GM12878 (cell line): ENCODE data around the gene THOC7. TPM values are rescaled to one million over a fixed set of nuclear protein-coding genes. Genes with fewer than 3 reads are reported as not detected.

ENCODE experiments used
- ATAC-seq: fragments of 200-7000 bp; cut with Tn5 transposase; 3 replicates; pipeline ENCODE4 v1.9.1; 2020; ENCODE audit warnings: mild to moderate bottlenecking, moderate library complexity
- BruUV-seq: library from RNA; stranded (reverse); fragments of 400-500 nt; replicated peaks from 2 replicates; lab custom pipeline; 2021; lab: Mats Ljungman, UMichigan
- CTCF ChIA-PET: fragments of 300-600 bp; sonication (Branson Sonifier 250); formaldehyde crosslinking; extraction: SDS; loops from one replicate; lab custom pipeline; 2021; ENCODE audit warnings: inconsistent platforms; lab: Yijun Ruan, JAX
- POLR2A ChIA-PET: fragments of 350-600 bp; formaldehyde crosslinking; extraction: SDS; loops from one replicate; lab custom pipeline; 2021; ENCODE audit warnings: inconsistent platforms; lab: Charles Lee
- RAD21 ChIA-PET: fragments of 300-600 bp; sonication (Branson Sonifier 250); formaldehyde crosslinking; loops from one replicate; lab custom pipeline; 2023; ENCODE audit warnings: antibody characterized with exemption; ENCODE audit not compliant: unreplicated experiment; lab: Charles Lee
- SMC1A ChIA-PET: fragments of 300-600 bp; sonication (Branson Sonifier 250); formaldehyde crosslinking; loops from one replicate; lab custom pipeline; 2023; ENCODE audit not compliant: unreplicated experiment, uncharacterized antibody; lab: Charles Lee
- DNase-seq: peaks from one replicate; pipeline ENCODE4 v3.0.0-alpha.2; 2011; ENCODE audit warnings: low read depth, low spot score
- FAIRE-seq: peaks from 3 replicates; lab custom pipeline; 2011; peaks lifted over from hg19 to GRCh38; lab: Jason Lieb, UNC
- H2AFZ ChIP-seq: 2 replicates; pipeline ENCODE4 v1.6.0; 2011; ENCODE audit warnings: low read depth, low read length, control low read depth; ENCODE audit not compliant: control insufficient read depth
- H3K27ac ChIP-seq: 2 replicates; pipeline ENCODE4 v1.5.1; 2011; ENCODE audit warnings: control low read depth; ENCODE audit not compliant: control insufficient read depth, insufficient read depth
- H3K27me3 ChIP-seq, 2 experiments: replicated peaks in 1 of 2; 2 replicates each; pipeline versions ENCODE4 v1.6.0 to v1.6.1; 2011; ENCODE audit warnings: low read length in 1 of 2; ENCODE audit not compliant: control insufficient read depth in 2 of 2, insufficient read depth in 2 of 2
- H3K36me3 ChIP-seq, 2 experiments: 2 replicates each; pipeline ENCODE4 v1.5.1; 2011; ENCODE audit warnings: low read length in 1 of 2; ENCODE audit not compliant: control insufficient read depth in 2 of 2, insufficient read depth in 2 of 2
- H3K4me1 ChIP-seq: 2 replicates; pipeline ENCODE4 v1.6.1; 2011; ENCODE audit warnings: mild to moderate bottlenecking, low read length, moderate library complexity, mixed read lengths; ENCODE audit not compliant: control insufficient read depth, insufficient read depth
- H3K4me2 ChIP-seq: 2 replicates; pipeline ENCODE4 v1.6.0; 2011; ENCODE audit warnings: control low read depth; ENCODE audit not compliant: control insufficient read depth, insufficient read depth
- H3K4me3 ChIP-seq: fragments of 200-600 bp; sonication (generic); 2 replicates; pipeline ENCODE4 v1.5.1; 2016
- H3K79me2 ChIP-seq: 2 replicates; pipeline ENCODE4 v1.6.0; 2011; ENCODE audit warnings: low read length; ENCODE audit not compliant: control insufficient read depth, insufficient read depth
- H3K9ac ChIP-seq: 2 replicates; pipeline ENCODE4 v1.8.0; 2011; ENCODE audit warnings: low read length, control low read depth, mixed read lengths; ENCODE audit not compliant: control insufficient read depth, insufficient read depth
- H3K9me3 ChIP-seq: replicated peaks from 3 replicates; pipeline ENCODE4 v1.5.1; 2011; ENCODE audit warnings: mild to moderate bottlenecking, low read length; ENCODE audit not compliant: control insufficient read depth, insufficient read depth
- H4K20me1 ChIP-seq: 2 replicates; pipeline ENCODE4 v1.6.0; 2011; ENCODE audit not compliant: control insufficient read depth, insufficient read depth
- CBX3 ChIP-seq: fragments of 200-600 bp; sonication (generic); IDR thresholded peaks from 2 replicates; pipeline ENCODE4 v1.6.1; 2016; ENCODE audit warnings: low read depth, borderline replicate concordance
- E2F8 ChIP-seq: fragments of 450-650 bp; IDR thresholded peaks from 2 replicates; pipeline ENCODE4 v1.6.1; 2018; ENCODE audit warnings: mild to moderate bottlenecking, low read depth, moderate library complexity; ENCODE audit not compliant: partially characterized antibody
- KAT2A ChIP-seq: conservative IDR thresholded peaks from 2 replicates; pipeline ENCODE4 v1.6.1; 2011; ENCODE audit warnings: low read depth, low read length; ENCODE audit not compliant: control insufficient read depth
- MLLT1 ChIP-seq: fragments of 450-650 bp; IDR thresholded peaks from 2 replicates; pipeline ENCODE4 v1.6.1; 2016; ENCODE audit warnings: mild to moderate bottlenecking
- MYC ChIP-seq: IDR thresholded peaks from 2 replicates; pipeline ENCODE4 v1.6.1; 2011; ENCODE audit warnings: mild to moderate bottlenecking, low read length, moderate library complexity, inconsistent platforms; ENCODE audit not compliant: insufficient read depth, insufficient replicate concordance, insufficient read length, severe bottlenecking
- NFXL1 ChIP-seq: fragments of 450-650 bp; IDR thresholded peaks from 2 replicates; pipeline ENCODE4 v1.6.1; 2017; ENCODE audit warnings: antibody characterized with exemption, mild to moderate bottlenecking, borderline replicate concordance
- NFYA ChIP-seq: IDR thresholded peaks from 2 replicates; pipeline ENCODE4 v1.6.1; 2011; ENCODE audit warnings: low read depth, mild to moderate bottlenecking, low read length, improper control_type of control experiment, borderline replicate concordance
- NR2C1 ChIP-seq: fragments of 450-650 bp; IDR thresholded peaks from 2 replicates; pipeline ENCODE4 v1.6.1; 2017; ENCODE audit warnings: antibody characterized with exemption, mild to moderate bottlenecking, moderate library complexity
- SMAD1 ChIP-seq: fragments of 450-650 bp; IDR thresholded peaks from 2 replicates; pipeline ENCODE4 v1.6.1; 2018; ENCODE audit warnings: mild to moderate bottlenecking, low read depth; ENCODE audit not compliant: partially characterized antibody
- SPI1 ChIP-seq: IDR thresholded peaks from 2 replicates; pipeline ENCODE4 v1.6.1; 2011; ENCODE audit warnings: low read depth, mild to moderate bottlenecking, low read length, moderate library complexity, borderline replicate concordance; ENCODE audit not compliant: insufficient read depth
- SREBF2 ChIP-seq: IDR thresholded peaks from 2 replicates; pipeline ENCODE4 v1.6.1; 2012; ENCODE audit warnings: mild to moderate bottlenecking, low read length
- STAT1 ChIP-seq: fragments of 450-650 bp; conservative IDR thresholded peaks from 2 replicates; pipeline ENCODE4 v1.6.1; 2014; ENCODE audit warnings: antibody characterized with exemption, mild to moderate bottlenecking
- ZNF274 ChIP-seq: IDR thresholded peaks from one replicate; pipeline ENCODE4 v1.8.0; 2011; ENCODE audit not compliant: insufficient read length, insufficient read depth
- WGBS: methylation state at CpG from one replicate; pipeline ENCODE4 v1.1.6; 2016; ENCODE audit warnings: low lambda C conversion rate; ENCODE audit not compliant: insufficient replicate concordance, insufficient coverage; ENCODE audit errors: missing lambda C conversion rate; 5-methylcytosine and 5-hydroxymethylcytosine counted together
- in situ Hi-C: fragments of 300-500 bp; cut with MboI; formaldehyde crosslinking; loops from 9 replicates; pipeline ENCODE4 v1.14.3; 2018; ENCODE audit warnings: mixed read lengths
- intact Hi-C: fragments of 100-400 bp; cut with micrococcal nuclease; formaldehyde crosslinking; loops from one replicate; pipeline ENCODE4 v1.14.2; 2022; ENCODE audit not compliant: unreplicated experiment
- polyA plus RNA-seq, 11 experiments: library from polyadenylated mRNA; depleted of rRNA in 4 of 11; unstranded in 6 of 11; stranded (reverse) in 5 of 11; fragments of >200 nt; fragmentation: Nextera tagmentation in 4 of 11; fragmentation: Illumina TruSeq in 1 of 11; extraction: Ambion mirVana in 4 of 11; extraction: Trizol in 1 of 11; gene quantifications; 1 replicate in 1 of 11; 2 replicates in 10 of 11; pipeline versions ENCODE4 v1.2.1 to v1.2.3, GENCODE V29; 2011 to 2016; ENCODE audit warnings: inconsistent platforms in 2 of 11, missing spikeins in 2 of 11, low read depth in 1 of 11
- total RNA-seq, 4 experiments: library from RNA; depleted of rRNA in 3 of 4; stranded (reverse); fragments of >200 nt in 3 of 4; fragmentation: Illumina TruSeq in 1 of 4; extraction: Trizol in 1 of 4; gene quantifications; 2 replicates each; pipeline versions ENCODE4 v1.2.1 to v1.2.3, GENCODE V29; 2013 to 2021

The THOC7 gene
- total and polyA plus RNA-seq, 10 of the 15 experiments (the other 5 are each of a cell fraction or from before 2014, with no cell fraction given) = 61.7 to 269 (median 138) TPM

- RAD21 ChIA-PET = no interaction called here
- no TSS peak for BruUV-seq
- ATAC-seq = no peak
These were observed 42.4 kb upstream of the THOC7 start for GRCh38 chr3:63905731-63906620.

GRCh38 chr3:63900459-63900858 is 36.9 kb upstream of the THOC7 start:
- ChIA-PET POLR2A (interaction anchor here (1.0 to 1.4 kb wide), 2 partner anchors 10 to 14 kb away, joined by 3 read pairs; no protein-coding TSS in a partner anchor), RAD21 (no interaction called here), SMC1A (interaction anchor here (0.6 to 1.5 kb wide), 5 partner anchors 10 to 77 kb away, joined by 3 to 4 read pairs (median 3); no protein-coding TSS in a partner anchor), CTCF (interaction anchor here (2.2 kb wide), 1 partner anchor 92 kb away, joined by 4 read pairs; no protein-coding TSS in a partner anchor)
- peaks cover 8% of the 10 kb centered on the region; the same call in 1 of the 2 replicates for H3K4me1 ChIP-seq
- FAIRE-seq = no peak
- intact Hi-C loops = no loop called here
- no peak overlapping the region for H3K4me2 ChIP-seq
- no peak overlapping the region for H2AFZ ChIP-seq
- no peak overlapping the region for H3K27ac ChIP-seq
- peaks cover 13% of the 10 kb centered on the region for H3K79me2 ChIP-seq
- 97% methylated on average over 2 of the region's 2 CpGs for WGBS
- peaks cover 2 to 9% of the 10 kb centered on the region in 2 experiments for H3K36me3 ChIP-seq
- in situ Hi-C loops = no loop called here
- no peaks in the 10 kb centered on the region; the same call in 2 of the 3 replicates for H3K9me3 ChIP-seq
- BruUV-seq = no TSS peak
- no peak for ATAC-seq
- no peaks in the 10 kb centered on the region for H3K27me3 ChIP-seq
- no peaks in the 10 kb centered on the region for H4K20me1 ChIP-seq
- H3K9ac ChIP-seq = no peak overlapping the region
- H3K4me3 ChIP-seq = no peak overlapping the region
- no peak for DNase-seq
- TF ChIP-seq SPI1 (no peak), NFXL1 (no peak), E2F8 (no peak), MLLT1 (no peak), CBX3 (no peak), SMAD1 (no peak), ZNF274 (no peak), STAT1 (no peak)

More at GRCh38 chr3:63905731-63906620, 42.4 kb upstream of the THOC7 start:
- peaks cover 4% of the 10 kb centered on the region for H3K79me2 ChIP-seq
- TF ChIP-seq SREBF2 (no peak), NFYA (no peak), NR2C1 (no peak), MYC (no peak), KAT2A (no peak)
- TF ChIP-seq, all 136 proteins: peak for 0
- intact Hi-C loops (no loop called here), in situ Hi-C loops (no loop called here)
- POLR2A ChIA-PET = interaction anchor here (0.5 kb wide), 1 partner anchor 9 kb away, joined by 4 read pairs; no protein-coding TSS in a partner anchor
- H3K4me2 ChIP-seq = no peak overlapping the region
- WGBS = 77% methylated on average over 4 of the region's 4 CpGs
- H3K9me3 ChIP-seq = no peaks in the 10 kb centered on the region; the same call in 2 of the 3 replicates
- CTCF ChIA-PET = interaction anchor here (1.0 kb wide), 1 partner anchor 13 kb away, joined by 3 read pairs; no protein-coding TSS in a partner anchor
- H2AFZ ChIP-seq = no peak overlapping the region
- peaks cover 8% of the 10 kb centered on the region for H3K4me1 ChIP-seq
- FAIRE-seq (no peak), DNase-seq (no peak)
- H3K9ac ChIP-seq = no peak overlapping the region
- no peaks in the 10 kb centered on the region for H4K20me1 ChIP-seq
- H3K36me3 ChIP-seq = peaks cover 1 to 4% of the 10 kb centered on the region in 2 experiments; a peak in 2 of 4 replicates
- H3K4me3 ChIP-seq = no peak overlapping the region
- H3K27me3 ChIP-seq = no peaks in the 10 kb centered on the region
- SMC1A ChIA-PET = interaction anchor here (1.3 kb wide), 1 partner anchor 10 kb away, joined by 3 read pairs; no protein-coding TSS in a partner anchor
- no peak overlapping the region for H3K27ac ChIP-seq
